H9 (cell line): Measurements from ENCODE around the gene PIP5K1C. TPM values are rescaled to one million over a fixed set of nuclear protein-coding genes. Genes with fewer than 3 reads are reported as not detected.

Source experiments
- DNase-seq: peaks from one replicate; pipeline ENCODE4 v3.0.0-alpha.2; 2017
- H2AFZ ChIP-seq: one replicate; pipeline ENCODE4 v1.6.1; 2013; ENCODE audit warnings: mild to moderate bottlenecking, low read length, control low read depth, moderate library complexity
- H2AK5ac ChIP-seq: 2 replicates; pipeline ENCODE4 v1.6.1; 2013; ENCODE audit warnings: low read length, control low read depth, mixed read lengths; ENCODE audit not compliant: insufficient read length
- H2BK120ac ChIP-seq: one replicate; pipeline ENCODE4 v1.6.1; 2013; ENCODE audit warnings: low read depth, mild to moderate bottlenecking, low read length, control low read depth, inconsistent platforms; ENCODE audit not compliant: poor library complexity, severe bottlenecking
- H2BK12ac ChIP-seq: 2 replicates; pipeline ENCODE4 v1.6.1; 2013; ENCODE audit warnings: low read length, control low read depth, mixed read lengths, low read depth; ENCODE audit not compliant: insufficient read length
- H2BK15ac ChIP-seq: 2 replicates; pipeline ENCODE4 v1.6.1; 2013; ENCODE audit warnings: low read depth, low read length, control low read depth
- H2BK20ac ChIP-seq: one replicate; pipeline ENCODE4 v1.6.1; 2013; ENCODE audit warnings: low read depth, mild to moderate bottlenecking, low read length, control low read depth, inconsistent platforms; ENCODE audit not compliant: poor library complexity, severe bottlenecking
- H2BK5ac ChIP-seq: 2 replicates; pipeline ENCODE4 v1.6.1; 2013; ENCODE audit warnings: low read length, control low read depth, mixed read lengths; ENCODE audit not compliant: insufficient read length
- H3K14ac ChIP-seq: 2 replicates; pipeline ENCODE4 v1.6.1; 2013; ENCODE audit warnings: low read length, control low read depth; ENCODE audit not compliant: insufficient read depth
- H3K18ac ChIP-seq: 2 replicates; pipeline ENCODE4 v1.6.1; 2013; ENCODE audit warnings: low read depth, mild to moderate bottlenecking, mixed read lengths, low read length, control low read depth; ENCODE audit not compliant: insufficient read length
- H3K23ac ChIP-seq: 2 replicates; pipeline ENCODE4 v1.6.1; 2013; ENCODE audit warnings: low read length, control low read depth, mixed read lengths, low read depth; ENCODE audit not compliant: insufficient read length
- H3K23me2 ChIP-seq: 2 replicates; pipeline ENCODE4 v1.6.1; 2013; ENCODE audit warnings: low read depth, mild to moderate bottlenecking, mixed read lengths, low read length, control low read depth; ENCODE audit not compliant: insufficient read length, poor library complexity, severe bottlenecking
- H3K27ac ChIP-seq: 2 replicates; pipeline ENCODE4 v1.5.1; 2013; ENCODE audit warnings: low read length, control low read depth, mixed read lengths, low read depth; ENCODE audit not compliant: insufficient read length
- H3K27me3 ChIP-seq: 2 replicates; pipeline ENCODE4 v1.6.1; 2013; ENCODE audit warnings: low read length, control low read depth, inconsistent platforms; ENCODE audit not compliant: insufficient read depth
- H3K4ac ChIP-seq: 2 replicates; pipeline ENCODE4 v1.6.1; 2013; ENCODE audit warnings: low read depth, mild to moderate bottlenecking, control low read depth, inconsistent platforms, low read length, moderate library complexity
- H3K4me1 ChIP-seq: 2 replicates; pipeline ENCODE4 v1.6.1; 2013; ENCODE audit warnings: low read length, control low read depth, inconsistent platforms; ENCODE audit not compliant: insufficient read depth
- H3K4me2 ChIP-seq: 2 replicates; pipeline ENCODE4 v1.6.1; 2013; ENCODE audit warnings: low read length, control low read depth, mixed read lengths; ENCODE audit not compliant: insufficient read length, insufficient read depth
- H3K56ac ChIP-seq: 2 replicates; pipeline ENCODE4 v1.6.1; 2013; ENCODE audit warnings: low read depth, mild to moderate bottlenecking, mixed read lengths, low read length, control low read depth; ENCODE audit not compliant: insufficient read length
- H3K79me1 ChIP-seq: 2 replicates; pipeline ENCODE4 v1.6.1; 2013; ENCODE audit warnings: low read depth, mild to moderate bottlenecking, moderate library complexity, low read length, control low read depth, inconsistent platforms; ENCODE audit not compliant: insufficient read depth, poor library complexity, severe bottlenecking
- H3K79me2 ChIP-seq: 2 replicates; pipeline ENCODE4 v1.6.1; 2013; ENCODE audit warnings: low read length, control low read depth, inconsistent platforms; ENCODE audit not compliant: insufficient read depth
- H3K9ac ChIP-seq: 2 replicates; pipeline ENCODE4 v1.6.1; 2013; ENCODE audit warnings: low read length, control low read depth, mixed read lengths; ENCODE audit not compliant: insufficient read length; ENCODE audit errors: extremely low read depth
- H3K9me3 ChIP-seq: one replicate; pipeline ENCODE4 v1.6.1; 2013; ENCODE audit warnings: low read depth, low read length, inconsistent platforms; ENCODE audit not compliant: control insufficient read depth
- H3T11ph ChIP-seq: one replicate; pipeline ENCODE4 v1.6.1; 2013; ENCODE audit warnings: mild to moderate bottlenecking, low read length, control low read depth, inconsistent platforms
- H4K20me1 ChIP-seq: one replicate; pipeline ENCODE4 v1.6.1; 2013; ENCODE audit not compliant: control insufficient read depth, insufficient read length, insufficient read depth
- H4K5ac ChIP-seq: 2 replicates; pipeline ENCODE4 v1.6.1; 2013; ENCODE audit warnings: low read depth, mild to moderate bottlenecking, mixed read lengths, low read length, control low read depth; ENCODE audit not compliant: insufficient read length
- H4K8ac ChIP-seq: replicated peaks from 2 replicates; pipeline ENCODE4 v1.6.1; 2013; ENCODE audit warnings: low read length, control low read depth, mixed read lengths, low read depth; ENCODE audit not compliant: insufficient read length
- H4K91ac ChIP-seq: 2 replicates; pipeline ENCODE4 v1.6.1; 2013; ENCODE audit warnings: low read depth, mild to moderate bottlenecking, moderate library complexity, mixed read lengths, low read length, control low read depth; ENCODE audit not compliant: insufficient read length
- H3K27ac Mint-ChIP-seq, 3 experiments: 2 replicates in 2 of 3; 3 replicates in 1 of 3; pipeline ENCODE4 v1.8.0; 2020 to 2021; ENCODE audit warnings: mixed read lengths in 3 of 3, mild to moderate bottlenecking in 1 of 3, moderate library complexity in 1 of 3
- H3K27me3 Mint-ChIP-seq: 2 replicates; pipeline ENCODE4 v1.8.0; 2021; ENCODE audit warnings: low read depth, mild to moderate bottlenecking, moderate library complexity, mixed read lengths
- H3K36me3 Mint-ChIP-seq, 3 experiments: 2 replicates in 2 of 3; 3 replicates in 1 of 3; pipeline ENCODE4 v1.8.0; 2020 to 2021; ENCODE audit warnings: low read depth in 3 of 3, mixed read lengths in 3 of 3; ENCODE audit not compliant: insufficient read depth in 1 of 3
- H3K4me1 Mint-ChIP-seq, 2 experiments: 2 replicates each; pipeline ENCODE4 v1.8.0; 2020; ENCODE audit warnings: mixed read lengths in 2 of 2
- H3K4me3 Mint-ChIP-seq, 2 experiments: 2 replicates in 1 of 2; 3 replicates in 1 of 2; pipeline ENCODE4 v1.8.0; 2020 to 2021; ENCODE audit warnings: mild to moderate bottlenecking in 2 of 2, mixed read lengths in 2 of 2, moderate library complexity in 1 of 2
- H3K9me3 Mint-ChIP-seq, 2 experiments: 2 replicates in 1 of 2; 3 replicates in 1 of 2; pipeline ENCODE4 v1.8.0; 2020; ENCODE audit warnings: mild to moderate bottlenecking in 2 of 2, mixed read lengths in 2 of 2, moderate library complexity in 1 of 2
- WGBS: extraction: QIAGEN DNeasy Blood & Tissue Kit; methylation state at CpG from one replicate; pipeline ENCODE4 v1.1.7; 2013; ENCODE audit warnings: missing lambda C conversion rate, low lambda C conversion rate, mixed read lengths; ENCODE audit not compliant: insufficient read length; ENCODE audit errors: extremely low coverage; 5-methylcytosine and 5-hydroxymethylcytosine counted together
- total RNA-seq: library from RNA; stranded (reverse); gene quantifications from 2 replicates; pipeline ENCODE4 v1.2.1, GENCODE V29; 2021
- TF ChIP-seq, protein P1 (sequence below): fragments of 200-600 bp; sonication (generic); conservative IDR thresholded peaks from 3 replicates; pipeline ENCODE4 v1.8.0; 2021; ENCODE audit warnings: antibody characterized with exemption, mild to moderate bottlenecking

Gene PIP5K1C
- total RNA-seq, 1 experiment from 2014 or later = 41.7 TPM

DNA sequence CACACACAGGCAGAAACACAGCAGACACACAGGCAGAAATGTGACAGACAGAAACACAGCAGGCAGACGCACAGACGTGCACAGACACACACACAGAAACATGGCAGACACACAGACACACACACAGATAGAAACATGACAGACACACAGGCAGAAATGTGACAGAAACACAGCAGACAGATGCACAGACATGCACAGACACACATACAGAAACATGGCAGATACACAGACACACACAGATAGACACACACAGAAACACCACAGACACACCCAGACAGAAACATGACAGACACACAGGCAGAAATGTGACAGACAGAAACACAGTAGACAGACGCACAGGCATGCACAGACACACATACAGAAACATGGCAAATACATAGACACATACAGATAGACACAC lies 94.9 kb downstream of the PIP5K1C start:
- whole genome bisulfite sequencing = no CpG with 5 or more reads among the region's 3 CpGs

More for the DNA sequence above, 94.9 kb downstream of the PIP5K1C start:
- H3K79me1 ChIP-seq = no peaks in the 10 kb centered on the region
- H3K4me2 ChIP-seq = no peak overlapping the region
- H2AK5ac ChIP-seq = no peak overlapping the region
- no peaks in the 10 kb centered on the region; the same call in 1 of the 2 replicates for H3K4me1 ChIP-seq
- no peaks in the 10 kb centered on the region for H4K20me1 ChIP-seq
- no peak for DNase-seq
- H3T11ph ChIP-seq = no peak overlapping the region
- H3K23ac ChIP-seq = no peak overlapping the region
- H4K8ac ChIP-seq = no peak overlapping the region
- H3K79me2 ChIP-seq = no peaks in the 10 kb centered on the region
- no peak overlapping the region for H3K56ac ChIP-seq
- no peak overlapping the region for H3K14ac ChIP-seq
- H2BK5ac ChIP-seq = no peak overlapping the region
- H3K4me3 Mint-ChIP-seq = no peak overlapping the region
- H3K4ac ChIP-seq = no peak overlapping the region
- no peak overlapping the region for H4K91ac ChIP-seq
- H3K27ac Mint-ChIP-seq = no peak overlapping the region
- peaks cover 12% of the 10 kb centered on the region in 2 experiments for H3K4me1 Mint-ChIP-seq
- H3K9me3 Mint-ChIP-seq = peaks cover 0 to 4% of the 10 kb centered on the region in 2 experiments; a peak in 1 of 5 replicates
- TF ChIP-seq, protein P1, sequence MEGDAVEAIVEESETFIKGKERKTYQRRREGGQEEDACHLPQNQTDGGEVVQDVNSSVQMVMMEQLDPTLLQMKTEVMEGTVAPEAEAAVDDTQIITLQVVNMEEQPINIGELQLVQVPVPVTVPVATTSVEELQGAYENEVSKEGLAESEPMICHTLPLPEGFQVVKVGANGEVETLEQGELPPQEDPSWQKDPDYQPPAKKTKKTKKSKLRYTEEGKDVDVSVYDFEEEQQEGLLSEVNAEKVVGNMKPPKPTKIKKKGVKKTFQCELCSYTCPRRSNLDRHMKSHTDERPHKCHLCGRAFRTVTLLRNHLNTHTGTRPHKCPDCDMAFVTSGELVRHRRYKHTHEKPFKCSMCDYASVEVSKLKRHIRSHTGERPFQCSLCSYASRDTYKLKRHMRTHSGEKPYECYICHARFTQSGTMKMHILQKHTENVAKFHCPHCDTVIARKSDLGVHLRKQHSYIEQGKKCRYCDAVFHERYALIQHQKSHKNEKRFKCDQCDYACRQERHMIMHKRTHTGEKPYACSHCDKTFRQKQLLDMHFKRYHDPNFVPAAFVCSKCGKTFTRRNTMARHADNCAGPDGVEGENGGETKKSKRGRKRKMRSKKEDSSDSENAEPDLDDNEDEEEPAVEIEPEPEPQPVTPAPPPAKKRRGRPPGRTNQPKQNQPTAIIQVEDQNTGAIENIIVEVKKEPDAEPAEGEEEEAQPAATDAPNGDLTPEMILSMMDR = no peak
- no peak overlapping the region for H2BK15ac ChIP-seq
- H3K36me3 Mint-ChIP-seq = peaks cover under 1 to 3% (median 2%) of the 10 kb centered on the region in 3 experiments; a peak in 5 of 7 replicates
- H2AFZ ChIP-seq = no peak overlapping the region
- no peak overlapping the region for H2BK120ac ChIP-seq
- H3K9me3 ChIP-seq = no peaks in the 10 kb centered on the region
- H3K23me2 ChIP-seq = peaks cover 2% of the 10 kb centered on the region
- H3K27me3 ChIP-seq = peaks cover 5% of the 10 kb centered on the region; the same call in 1 of the 2 replicates
- H2BK12ac ChIP-seq = no peak overlapping the region
- peaks cover 4% of the 10 kb centered on the region for H3K27me3 Mint-ChIP-seq
- H4K5ac ChIP-seq = no peak overlapping the region
- no peak overlapping the region for H3K27ac ChIP-seq
- no peak overlapping the region for H3K9ac ChIP-seq
- H2BK20ac ChIP-seq = no peak overlapping the region
- H3K18ac ChIP-seq = no peak overlapping the region
